Upper lobe of left lung (tissue), 6 donors: ENCODE results near the gene DLGAP1. TPM values are rescaled to one million over a fixed set of nuclear protein-coding genes. Genes with fewer than 3 reads are reported as not detected.

Experiments
- ATAC-seq, 2 donors: fragments of 200-7000 bp; cut with Tn5 transposase; one replicate each; pipeline ENCODE4 v1.9.1; 2022; ENCODE audit warnings: mild to moderate bottlenecking in 2 of 2, moderate library complexity in 2 of 2; ENCODE audit not compliant: low FRiP score in 2 of 2
- DNase-seq, 2 donors: peaks; one replicate each; pipeline ENCODE4 v3.0.0-alpha.2; 2019 to 2020
- H3K27ac ChIP-seq, 4 donors: fragments of 200-600 bp; sonication (generic); one replicate each; pipeline ENCODE4 v1.5.1; 2016 to 2019
- H3K27me3 ChIP-seq, 4 donors: fragments of 200-600 bp; sonication (generic); one replicate each; pipeline ENCODE4 v1.5.1; 2017 to 2019
- H3K36me3 ChIP-seq, 4 donors: fragments of 200-600 bp; sonication (generic); one replicate each; pipeline ENCODE4 v1.5.1; 2016 to 2019
- H3K4me1 ChIP-seq, 4 donors: fragments of 200-600 bp; sonication (generic); one replicate each; pipeline ENCODE4 v1.5.1; 2018 to 2019
- H3K4me3 ChIP-seq, 4 donors: fragments of 200-600 bp; sonication (generic); one replicate each; pipeline ENCODE4 v1.5.1; 2017 to 2019; ENCODE audit warnings: mild to moderate bottlenecking in 2 of 4, moderate library complexity in 1 of 4
- H3K9me3 ChIP-seq, 4 donors: fragments of 200-600 bp; sonication (generic); one replicate each; pipeline ENCODE4 v1.5.1; 2018 to 2019
- CTCF ChIP-seq, 6 experiments: fragments of 450-650 bp in 4 of 6; fragments of 200-600 bp in 2 of 6; sonication (generic) in 2 of 6; IDR thresholded peaks; one replicate each; pipeline ENCODE4 v1.5.1; 2016 to 2019; ENCODE audit warnings: antibody characterized with exemption in 6 of 6
- EP300 ChIP-seq, 4 donors: sonication (generic); formaldehyde crosslinking; IDR thresholded peaks; one replicate each; pipeline ENCODE4 v1.5.1; 2017; ENCODE audit warnings: antibody characterized with exemption in 4 of 4, control low read depth in 2 of 4
- POLR2A ChIP-seq, 4 donors: fragments of 450-650 bp; IDR thresholded peaks; one replicate each; pipeline ENCODE4 v1.5.1; 2016 to 2017; ENCODE audit warnings: antibody characterized with exemption in 4 of 4, mild to moderate bottlenecking in 2 of 4
- POLR2AphosphoS5 ChIP-seq, 2 donors: sonication (generic); formaldehyde crosslinking; IDR thresholded peaks; one replicate each; pipeline ENCODE4 v1.5.1; 2017; ENCODE audit warnings: antibody characterized with exemption in 2 of 2
- WGBS, 2 donors: methylation state at CpG; one replicate each; pipeline ENCODE4 v1.1.5; 2017 to 2018; 5-methylcytosine and 5-hydroxymethylcytosine counted together
- total RNA-seq, 6 donors: library from RNA; depleted of rRNA in 4 of 6; stranded (reverse); fragments of >200 nt in 4 of 6; gene quantifications; one replicate each; pipeline versions ENCODE4 v1.1.0 to v1.2.1, GENCODE V29; 2016 to 2021
- donor health status: DM: no; HTN: no; CAD: no; lungs with moderate emphysema.
- donor health status: DM: no; HTN: yes; CAD: no; lungs with severe emphysema.

The DLGAP1 gene
- total RNA-seq, 6 donors from 2014 or later = 2.1 to 4.6 (median 3.6) TPM

GRCh38 chr18:4311136-4311535 is 144.0 kb downstream of the DLGAP1 start:
- Histone ChIP-seq H3K4me1 (no peaks in the 10 kb centered on the region), H3K27ac (no peak overlapping the region), H3K4me3 (no peak overlapping the region), H3K27me3 (no peaks in the 10 kb centered on the region), H3K36me3 (no peaks in the 10 kb centered on the region), H3K9me3 (no peaks in the 10 kb centered on the region)
- 67 to 73% methylated on average over 1 of the region's 1 CpG for WGBS, 2 donors
- no peak for TF ChIP-seq POLR2AphosphoS5 (IDR thresholded peaks at IDR 0.05)
- TF ChIP-seq EP300 (IDR thresholded peaks at IDR 0.05) = no peak
- TF ChIP-seq POLR2A (IDR thresholded peaks at IDR 0.05) = no peak
- no peak for TF ChIP-seq CTCF (IDR thresholded peaks at IDR 0.05)
- ATAC-seq (no peak), DNase-seq (no peak)

GRCh38 chr18:4309227-4309626 is 145.9 kb downstream of the DLGAP1 start:
- Histone ChIP-seq H3K9me3 (no peaks in the 10 kb centered on the region), H3K36me3 (no peaks in the 10 kb centered on the region), H3K27me3 (no peaks in the 10 kb centered on the region), H3K4me3 (no peak overlapping the region), H3K27ac (no peak overlapping the region), H3K4me1 (no peaks in the 10 kb centered on the region)
- no peak for ATAC-seq
- no peak for DNase-seq
- WGBS, 2 donors = 76 to 80% methylated on average over 5 of the region's 5 CpGs
- TF ChIP-seq CTCF (IDR thresholded peaks at IDR 0.05) (no peak), POLR2AphosphoS5 (IDR thresholded peaks at IDR 0.05) (no peak), EP300 (IDR thresholded peaks at IDR 0.05) (no peak), POLR2A (IDR thresholded peaks at IDR 0.05) (no peak)

- no peaks in the 10 kb centered on the region for H3K36me3 ChIP-seq
- no peaks in the 10 kb centered on the region for H3K4me1 ChIP-seq
- no peak for DNase-seq
- no peak overlapping the region for H3K27ac ChIP-seq
- H3K4me3 ChIP-seq = no peak overlapping the region
- TF ChIP-seq EP300 (IDR thresholded peaks at IDR 0.05) (no peak), CTCF (IDR thresholded peaks at IDR 0.05) (no peak), POLR2A (IDR thresholded peaks at IDR 0.05) (no peak), POLR2AphosphoS5 (IDR thresholded peaks at IDR 0.05) (no peak)
- H3K27me3 ChIP-seq = no peaks in the 10 kb centered on the region
- ATAC-seq = no peak
- H3K9me3 ChIP-seq = no peaks in the 10 kb centered on the region
- 80 to 84% methylated on average over 5 of the region's 5 CpGs for WGBS, 2 donors
These were observed 146.5 kb downstream of the DLGAP1 start for GRCh38 chr18:4308576-4308975.

GRCh38 chr18:4299395-4299794 is 155.7 kb downstream of the DLGAP1 start:
- DNase-seq (no peak), ATAC-seq (no peak)
- H3K4me3 ChIP-seq = no peak overlapping the region
- no peaks in the 10 kb centered on the region for H3K4me1 ChIP-seq
- H3K9me3 ChIP-seq = peaks cover 0 to 4% (median 0%) of the 10 kb centered on the region in 4 donors
- H3K27me3 ChIP-seq = no peaks in the 10 kb centered on the region
- no peak for TF ChIP-seq POLR2A (IDR thresholded peaks at IDR 0.05)
- no peak for TF ChIP-seq CTCF (IDR thresholded peaks at IDR 0.05)
- TF ChIP-seq POLR2AphosphoS5 (IDR thresholded peaks at IDR 0.05) = no peak
- TF ChIP-seq EP300 (IDR thresholded peaks at IDR 0.05) = no peak
- H3K36me3 ChIP-seq = no peaks in the 10 kb centered on the region
- no peak overlapping the region for H3K27ac ChIP-seq

- no peaks in the 10 kb centered on the region for H3K27me3 ChIP-seq
- no peaks in the 10 kb centered on the region for H3K36me3 ChIP-seq
- TF ChIP-seq POLR2AphosphoS5 (IDR thresholded peaks at IDR 0.05) (no peak), POLR2A (IDR thresholded peaks at IDR 0.05) (no peak), CTCF (IDR thresholded peaks at IDR 0.05) (no peak), EP300 (IDR thresholded peaks at IDR 0.05) (no peak)
- DNase-seq (no peak), ATAC-seq (no peak)
- H3K9me3 ChIP-seq = peaks cover 0 to 4% (median 0%) of the 10 kb centered on the region in 4 donors
- no peak overlapping the region for H3K27ac ChIP-seq
- WGBS, 2 donors = 100% methylated on average over 1 of the region's 1 CpG
- no peak overlapping the region for H3K4me3 ChIP-seq
- H3K4me1 ChIP-seq = no peaks in the 10 kb centered on the region
These were observed 161.8 kb downstream of the DLGAP1 start for GRCh38 chr18:4293337-4293736.
